GM19324 (cell line): ENCODE results near the gene POFUT1.
"Not testable (repeated sequence)": the region's sequence is repeated elsewhere in the genome, so short reads cannot be mapped to it uniquely, and the experiment has no call there.

Source experiments
- ATAC-seq: cut with Tn5 transposase; IDR thresholded peaks from one replicate; pipeline ENCODE4 v1.9.1; 2021; ENCODE audit warnings: mild to moderate bottlenecking, moderate library complexity; ENCODE audit not compliant: unreplicated experiment, low FRiP score

The POFUT1 gene

DNA sequence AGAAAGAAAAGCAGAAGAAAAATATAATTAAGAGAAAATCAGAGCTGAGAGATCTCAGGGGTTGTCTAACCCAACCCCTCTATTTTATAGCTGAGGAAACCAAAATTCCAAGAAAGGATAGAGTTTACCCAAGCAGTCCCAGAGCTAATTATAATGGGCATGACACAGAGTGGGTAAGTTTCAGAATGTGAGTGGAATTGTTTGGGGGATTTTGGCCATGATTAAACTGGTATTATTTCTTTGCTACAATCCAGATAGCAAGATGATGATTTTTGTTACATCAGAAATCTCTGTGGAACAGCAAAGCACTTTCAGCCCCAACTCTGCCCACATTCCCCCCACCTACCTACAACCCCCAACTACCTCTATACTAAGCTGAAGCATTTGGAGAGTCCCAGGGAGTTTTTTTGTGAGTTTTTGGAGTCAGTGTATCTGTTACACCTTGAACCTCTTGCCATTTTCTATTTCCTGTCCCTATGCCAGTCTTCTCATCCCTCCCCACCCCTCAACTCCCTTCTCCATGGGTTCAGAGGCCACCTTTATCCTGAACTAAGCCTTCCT, 24.7 kb downstream of the POFUT1 start:
- no peak for ATAC-seq

DNA sequence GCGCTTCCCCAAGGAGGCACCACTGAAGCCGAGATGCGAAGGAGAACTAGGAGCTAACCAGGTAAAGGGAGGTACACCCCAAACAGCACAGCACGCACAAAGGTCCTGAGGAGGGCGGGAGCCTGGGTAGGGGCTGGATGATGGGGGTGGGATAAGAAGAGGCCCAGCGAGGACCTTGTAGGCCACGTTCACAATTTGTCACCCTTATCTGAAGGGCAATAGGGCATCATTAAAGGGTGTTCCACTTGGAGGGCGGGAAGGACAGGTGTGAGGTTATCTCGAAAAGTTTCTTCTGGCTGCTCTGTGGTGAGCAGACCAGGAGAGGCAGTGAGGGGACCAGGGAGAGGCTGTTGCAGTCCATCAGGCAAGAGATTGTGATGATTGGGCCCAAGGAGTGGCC, 25.6 kb downstream of the POFUT1 start:
- ATAC-seq = no peak

DNA sequence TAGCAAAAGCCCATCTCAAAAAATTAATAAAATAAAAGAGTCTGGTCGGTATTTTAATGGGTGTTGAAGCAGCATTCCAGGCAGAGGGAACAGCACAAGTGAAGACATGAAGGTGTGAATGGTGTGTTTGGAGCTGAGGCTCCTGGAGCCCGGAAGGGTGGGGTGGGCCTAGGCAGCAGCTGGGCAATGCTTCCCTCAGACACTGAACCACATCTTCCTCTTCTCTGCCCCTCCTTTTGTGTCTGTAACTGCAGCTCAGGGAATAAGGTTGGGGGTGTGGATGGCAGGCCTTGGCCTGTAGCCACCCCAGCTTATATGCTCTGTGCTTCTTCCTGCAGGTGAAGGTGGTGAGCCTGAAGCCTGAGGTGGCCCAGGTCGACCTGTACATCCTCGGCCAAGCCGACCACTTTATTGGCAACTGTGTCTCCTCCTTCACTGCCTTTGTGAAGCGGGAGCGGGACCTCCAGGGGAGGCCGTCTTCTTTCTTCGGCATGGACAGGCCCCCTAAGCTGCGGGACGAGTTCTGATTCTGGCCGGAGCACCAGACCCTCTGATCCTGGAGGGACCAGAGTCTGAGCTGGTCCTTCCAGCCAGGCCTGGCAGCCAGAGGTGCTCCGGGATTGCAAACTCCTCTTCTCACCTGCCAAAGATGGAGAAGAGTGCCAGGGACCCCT, 26.6 kb downstream of the POFUT1 start:
- no peak for ATAC-seq

DNA sequence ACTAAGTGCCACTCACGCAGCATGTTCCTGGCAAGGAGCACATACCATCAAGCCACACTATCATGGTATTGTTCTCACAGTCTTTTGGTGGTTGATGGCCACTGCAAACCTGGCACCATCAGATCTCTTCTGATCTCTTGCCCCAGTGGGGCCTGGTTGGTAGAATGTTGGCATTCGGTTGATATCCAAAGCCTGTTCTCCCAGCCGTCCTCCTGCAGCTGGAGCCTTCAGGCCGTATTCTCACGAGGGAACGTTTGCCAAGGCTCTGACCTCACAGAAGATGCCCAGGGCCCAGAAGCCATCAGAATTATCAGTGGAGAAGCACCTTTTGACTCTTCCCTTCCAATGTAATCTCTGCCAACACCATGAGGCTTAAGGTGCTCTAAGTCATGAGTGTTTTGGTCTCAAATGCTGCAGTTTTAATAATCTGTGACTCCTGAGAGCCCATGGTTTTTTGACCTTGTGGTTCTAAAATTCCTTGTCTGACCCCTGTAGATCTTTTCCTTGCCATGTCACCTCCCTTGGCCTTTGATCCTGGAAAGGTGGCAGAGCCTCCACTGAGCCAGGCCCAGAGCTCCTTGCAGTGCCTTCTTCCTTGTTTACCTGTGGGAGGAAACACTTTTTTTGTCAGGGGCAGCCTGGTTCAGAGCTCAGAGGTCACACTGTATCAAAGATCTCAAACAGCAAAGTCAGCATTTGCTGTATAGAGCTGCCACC, 27.8 kb downstream of the POFUT1 start:
- no peak for ATAC-seq

DNA sequence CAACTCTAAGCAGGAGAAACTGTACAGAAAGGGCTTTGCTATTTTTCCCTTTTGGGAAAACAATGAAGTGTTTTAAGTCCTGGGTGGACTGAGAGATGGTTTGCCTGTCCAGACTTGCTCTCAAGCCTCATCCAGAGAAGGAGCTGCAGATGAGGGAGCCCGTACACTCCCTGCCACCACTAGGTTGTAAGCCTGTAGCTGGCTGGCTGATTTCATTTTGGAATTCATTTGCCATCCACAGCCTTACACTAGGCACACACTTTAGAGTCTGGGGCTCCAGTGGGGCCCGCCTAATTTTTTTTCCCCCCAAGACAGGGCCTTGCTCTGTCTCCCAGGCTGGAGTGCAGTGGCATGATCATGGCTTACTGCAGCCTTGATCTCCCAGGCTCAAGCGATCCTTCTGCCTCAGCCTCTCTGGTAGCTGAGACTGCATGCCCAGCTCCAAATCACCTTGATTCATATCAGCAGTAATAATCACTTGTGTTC, 28.4 kb downstream of the POFUT1 start:
- no peak for ATAC-seq

DNA sequence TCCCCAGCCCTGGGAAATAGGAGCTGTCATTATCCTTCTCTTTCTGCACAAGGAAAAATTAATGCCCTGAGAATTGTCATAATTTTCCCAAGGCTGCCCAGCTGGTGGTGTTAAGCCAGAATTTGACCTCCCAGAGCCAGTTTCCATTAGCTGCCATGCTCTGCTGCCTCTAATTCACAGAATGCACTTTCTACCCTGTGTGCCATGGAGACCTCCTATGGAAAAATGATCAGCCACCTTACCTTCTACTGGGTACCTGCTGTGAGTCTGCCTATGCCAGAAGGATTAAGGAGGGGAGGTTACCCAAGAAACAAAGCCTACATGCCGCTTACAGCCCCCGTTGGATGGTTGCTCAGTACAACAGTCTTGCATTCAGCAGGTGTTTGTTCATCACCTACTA, 29.1 kb downstream of the POFUT1 start:
- no peak for ATAC-seq

DNA sequence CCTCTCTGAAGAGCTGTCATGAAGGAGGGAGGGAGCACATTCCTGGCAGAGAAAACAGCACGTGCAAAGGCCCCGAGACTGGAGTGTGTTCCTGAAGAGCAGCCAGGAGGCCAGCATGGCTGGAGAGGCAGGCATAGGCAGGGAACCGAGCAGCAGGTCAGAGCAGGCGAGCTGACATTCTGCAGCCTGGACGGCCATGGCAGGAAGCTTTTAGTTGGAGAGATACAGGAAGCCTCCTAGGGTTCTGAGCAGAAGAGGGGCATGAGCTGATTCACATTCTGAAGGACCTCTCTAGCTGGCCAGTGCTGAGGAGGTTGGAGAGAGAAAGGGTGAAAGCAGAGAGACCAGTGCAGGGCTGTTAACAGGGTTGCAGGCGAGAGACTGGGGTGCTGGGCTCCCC, 29.7 kb downstream of the POFUT1 start:
- ATAC-seq = no peak

DNA sequence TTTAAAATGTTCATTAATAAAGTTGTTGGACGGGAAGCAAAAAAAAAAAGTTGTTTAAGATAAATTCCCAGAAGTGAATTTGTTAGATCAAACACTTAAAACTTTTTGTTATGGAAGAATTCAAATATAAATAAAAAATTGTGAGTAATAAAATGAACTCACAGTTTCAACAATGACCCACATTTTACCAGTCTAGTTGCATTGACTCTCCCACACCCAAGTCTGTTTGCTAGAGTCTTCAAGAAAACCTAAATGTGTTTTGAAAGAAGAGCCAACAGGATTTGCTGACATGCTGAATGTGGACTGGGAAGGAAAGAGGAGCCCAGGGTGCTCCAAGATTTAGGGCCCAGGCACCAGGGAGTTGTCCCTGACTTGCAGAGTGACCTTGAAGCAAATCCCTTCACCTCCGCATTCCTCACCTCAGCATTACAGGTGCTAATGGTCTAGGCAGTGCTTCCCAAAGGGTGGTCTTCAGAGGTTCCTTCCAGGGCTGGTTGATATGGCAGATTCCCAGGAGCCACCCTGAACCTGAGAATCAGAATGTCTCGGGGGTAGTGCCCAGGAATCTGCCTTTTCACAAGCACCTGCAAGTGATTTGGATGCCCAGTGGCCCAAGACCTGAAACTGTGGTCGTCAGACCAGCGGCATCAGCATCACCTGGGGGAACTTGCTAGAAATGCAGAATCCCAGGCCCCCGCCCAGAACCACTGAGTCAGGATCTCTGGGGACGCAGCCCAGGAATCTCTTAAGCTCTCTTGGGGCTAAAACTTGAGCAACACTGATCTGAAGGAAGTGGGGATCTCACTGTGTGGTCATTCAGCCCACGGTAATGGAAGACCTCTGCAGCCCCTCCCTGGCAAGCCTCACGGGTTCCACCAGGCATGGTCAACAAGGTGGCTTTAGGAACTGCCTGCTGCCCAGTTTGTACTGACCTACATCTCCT, 31.1 kb downstream of the POFUT1 start:
- no peak for ATAC-seq

DNA sequence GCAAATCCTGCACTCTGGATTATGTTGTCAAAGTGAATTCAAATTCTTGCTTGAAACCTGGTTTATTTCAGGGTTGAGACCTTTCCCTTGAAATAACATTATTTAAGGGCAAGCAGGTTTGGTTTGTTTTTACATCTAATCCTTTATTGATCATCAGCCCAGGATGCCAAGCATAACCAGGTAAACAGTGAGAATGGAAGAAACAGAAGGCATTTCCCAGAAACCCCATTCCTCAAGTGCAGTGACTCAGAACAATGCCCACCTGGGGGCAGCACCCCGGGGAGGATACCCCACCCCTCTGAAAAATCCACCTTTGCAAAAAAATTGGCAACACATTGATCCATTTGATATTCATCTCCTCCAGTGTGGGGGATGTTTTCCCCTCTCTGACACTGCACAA, 32.5 kb downstream of the POFUT1 start:
- ATAC-seq = no peak

DNA sequence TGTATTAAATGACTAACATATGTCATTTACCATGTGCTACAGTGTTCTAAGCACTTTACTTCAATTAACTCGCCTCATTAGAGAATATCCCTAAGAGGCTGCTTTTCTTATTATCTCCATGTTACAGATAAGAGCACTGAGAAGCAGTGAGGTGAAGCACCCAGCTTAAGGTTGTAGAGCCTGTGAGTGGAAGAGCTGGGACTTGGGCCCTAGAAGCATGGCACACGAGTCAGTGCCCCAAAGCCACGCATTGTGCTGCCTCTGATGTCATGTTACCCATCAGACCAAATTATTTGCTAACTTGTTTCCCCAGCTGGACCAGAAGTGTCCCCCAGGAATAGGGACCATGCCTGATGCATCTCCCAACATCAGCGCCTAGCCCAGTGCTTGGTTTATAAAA, 34.1 kb downstream of the POFUT1 start:
- ATAC-seq = no peak

DNA sequence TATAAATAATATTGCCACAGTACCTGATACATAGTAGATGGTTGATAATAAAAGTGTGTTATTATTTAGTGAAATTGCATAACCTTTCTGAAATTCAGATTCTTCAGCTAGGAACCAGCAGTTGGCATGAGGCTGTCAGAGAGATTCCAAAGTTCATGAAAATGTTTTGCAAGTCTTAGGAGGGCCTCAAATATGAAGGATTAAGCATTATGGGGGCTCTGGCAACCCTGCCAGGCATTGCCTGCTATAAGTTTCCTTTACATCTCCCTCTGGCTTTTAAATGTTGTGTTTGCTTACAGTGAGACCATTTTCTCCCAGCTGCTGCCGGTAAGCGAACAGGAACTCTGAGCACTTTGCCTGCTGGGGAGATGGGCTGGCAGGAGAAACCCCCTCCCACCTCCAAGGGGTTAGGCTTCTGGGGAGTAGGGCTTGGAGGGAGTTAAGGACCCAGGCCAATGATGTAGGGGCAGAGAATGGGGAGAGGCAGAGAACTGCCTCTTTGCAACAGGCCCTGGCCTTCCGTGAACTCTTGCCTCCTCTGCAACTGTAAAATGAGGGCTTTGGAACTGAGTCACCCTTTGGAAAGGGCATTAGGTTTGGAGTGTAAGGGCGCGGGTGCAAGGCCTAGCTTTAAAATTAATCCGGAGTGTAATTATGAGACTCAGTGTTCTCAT, 36.6 kb downstream of the POFUT1 start:
- no peak for ATAC-seq

DNA sequence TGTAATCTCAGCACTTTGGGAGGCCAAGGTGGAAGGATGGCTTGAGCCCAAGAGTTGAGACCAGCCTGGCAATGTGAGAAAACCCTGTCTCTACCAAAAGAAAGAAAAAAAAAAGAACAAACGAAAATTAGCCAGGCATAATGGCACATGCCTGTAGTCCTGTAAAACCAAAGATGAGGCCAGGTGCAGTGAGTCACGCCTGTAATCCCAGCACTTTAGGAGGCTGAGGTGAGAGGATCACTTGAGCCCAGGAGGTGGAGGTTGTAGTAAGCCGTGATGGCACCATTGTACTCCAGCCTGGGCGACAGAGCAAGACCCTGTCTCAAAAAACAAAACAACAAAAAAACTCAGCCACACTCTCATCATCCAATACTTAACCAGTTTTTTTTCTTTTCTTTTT, 37.3 kb downstream of the POFUT1 start:
- no peak for ATAC-seq

DNA sequence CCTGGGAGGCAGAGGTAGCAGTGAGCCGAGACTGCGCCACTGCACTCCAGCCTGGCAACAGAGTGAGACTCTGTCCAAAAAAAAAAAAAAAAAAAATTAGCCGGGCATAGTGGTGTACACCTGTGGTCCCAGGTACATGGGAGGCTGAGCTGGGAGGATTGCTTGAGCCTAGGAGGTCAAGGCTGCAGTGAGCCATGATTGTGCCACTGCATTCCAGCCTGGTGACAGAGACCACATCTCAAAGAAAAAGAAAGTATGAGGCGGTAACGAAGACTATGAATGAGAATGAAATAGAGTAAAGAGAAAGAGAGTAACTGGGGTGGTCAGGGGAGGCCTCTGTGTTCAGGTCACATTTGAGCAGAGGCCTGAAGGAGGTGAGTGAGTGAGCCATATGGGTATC, 38.5 kb downstream of the POFUT1 start:
- ATAC-seq = not testable (repeated sequence)

DNA sequence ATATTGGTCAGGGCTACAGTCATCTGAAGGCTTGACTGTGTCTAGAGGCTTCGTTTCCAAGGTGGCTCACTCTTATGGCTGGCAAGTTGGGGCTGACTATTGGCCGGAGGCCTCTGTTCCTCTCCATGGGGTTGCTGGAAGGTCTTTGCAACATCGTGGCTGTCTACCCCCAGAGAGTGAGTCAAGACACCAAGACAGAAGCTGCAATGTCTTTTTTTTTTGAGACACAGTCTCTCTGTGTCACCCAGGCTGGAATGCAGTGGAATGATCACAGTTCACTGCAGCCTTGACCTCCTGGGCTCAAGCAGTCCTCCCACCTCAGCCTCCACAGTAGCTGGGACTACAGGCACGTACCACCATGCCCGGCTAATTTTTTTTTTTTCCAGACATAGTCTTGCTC, 40.4 kb downstream of the POFUT1 start:
- no peak for ATAC-seq

DNA sequence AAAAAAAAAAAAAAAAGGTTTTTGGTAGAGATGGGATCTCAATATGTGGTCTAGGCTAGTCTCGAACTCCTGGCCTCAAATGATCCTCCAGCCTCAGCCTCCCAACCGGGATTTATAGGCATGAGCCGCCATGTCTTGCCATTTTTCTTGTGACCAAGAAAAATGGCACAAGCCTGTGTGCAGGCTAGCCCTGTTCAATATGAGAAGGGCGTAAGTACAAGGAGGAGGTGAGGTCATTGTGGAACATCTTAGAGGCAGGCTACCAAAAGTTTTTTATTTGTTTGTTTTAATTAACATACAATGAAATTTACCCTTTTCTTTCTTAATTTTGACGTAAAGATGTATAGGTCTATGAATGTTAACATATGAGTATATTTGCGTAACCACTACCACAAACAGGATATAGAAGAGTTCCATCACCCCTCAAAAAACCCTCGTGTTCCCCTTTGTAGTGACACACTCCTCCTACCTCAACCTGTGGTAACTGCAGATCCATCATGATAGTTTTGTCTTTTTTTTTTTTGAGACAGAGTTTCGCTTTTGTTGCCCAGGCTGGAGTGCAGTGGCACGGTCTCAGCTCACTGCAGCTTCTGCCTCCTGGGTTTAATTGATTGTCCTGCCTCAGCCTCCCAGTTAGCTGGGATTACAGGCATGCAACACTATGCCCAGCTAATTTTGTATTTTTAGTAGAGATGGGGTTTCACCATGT, 41.5 kb downstream of the POFUT1 start:
- ATAC-seq = no peak

DNA sequence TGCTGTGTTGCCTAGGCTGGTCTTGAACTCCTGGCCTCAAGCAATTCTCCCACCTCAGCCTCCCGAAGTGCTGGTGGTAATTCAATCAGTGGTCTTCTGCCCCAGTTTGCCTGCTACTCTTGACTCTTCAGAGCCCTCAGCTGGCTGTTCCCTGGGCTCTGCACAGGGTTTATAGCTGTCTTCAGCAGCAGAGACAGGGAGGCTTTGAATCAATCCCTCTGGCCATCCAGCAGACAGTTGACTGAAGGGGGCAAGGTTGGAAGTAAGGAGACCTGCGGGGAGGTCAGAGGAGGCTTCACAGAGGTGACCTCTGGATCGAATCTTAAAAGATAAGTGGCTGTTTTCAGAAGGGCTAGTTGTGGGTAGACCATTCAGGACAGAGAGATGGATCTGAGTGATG, 43.8 kb downstream of the POFUT1 start:
- no peak for ATAC-seq

DNA sequence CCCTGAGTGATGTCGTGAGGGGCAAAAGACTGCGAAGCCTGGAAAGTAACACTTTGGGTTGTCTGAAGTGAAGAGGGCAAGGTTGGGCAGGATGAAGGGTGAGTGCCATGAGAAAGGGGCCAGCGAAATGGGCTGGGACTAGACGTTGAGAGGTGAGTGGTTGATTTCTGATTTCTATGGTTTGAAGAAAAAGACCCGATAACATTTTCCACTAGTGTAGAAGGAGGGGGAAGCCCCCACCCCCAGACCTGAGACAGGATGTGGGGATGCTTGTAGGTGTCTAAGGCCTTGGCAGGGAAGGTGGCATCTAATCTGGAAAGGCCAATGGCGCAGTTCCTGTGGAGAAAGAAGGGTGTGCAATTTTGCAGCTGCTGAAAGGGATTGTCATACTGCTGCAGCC, 44.5 kb downstream of the POFUT1 start:
- ATAC-seq = no peak

DNA sequence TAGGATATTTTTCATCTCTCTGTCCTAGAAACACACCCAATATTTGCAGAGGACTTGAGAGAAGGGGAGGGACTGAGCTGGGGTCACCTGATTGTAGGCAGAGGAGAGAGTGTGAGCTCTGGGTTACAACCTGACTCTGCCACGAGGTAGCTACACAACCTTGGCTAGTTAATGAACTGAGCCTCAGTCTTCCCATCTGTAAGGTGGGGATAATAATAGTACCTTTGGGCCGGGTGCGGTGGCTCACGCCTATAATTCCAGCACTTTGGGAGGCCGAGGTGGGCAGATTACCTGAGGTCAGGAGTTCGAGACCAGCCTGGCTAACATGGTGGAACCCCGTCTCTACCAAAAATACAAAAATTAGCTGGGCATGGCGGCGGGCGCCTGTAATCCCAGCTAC, 53.3 kb downstream of the POFUT1 start:
- not testable (repeated sequence) for ATAC-seq

DNA sequence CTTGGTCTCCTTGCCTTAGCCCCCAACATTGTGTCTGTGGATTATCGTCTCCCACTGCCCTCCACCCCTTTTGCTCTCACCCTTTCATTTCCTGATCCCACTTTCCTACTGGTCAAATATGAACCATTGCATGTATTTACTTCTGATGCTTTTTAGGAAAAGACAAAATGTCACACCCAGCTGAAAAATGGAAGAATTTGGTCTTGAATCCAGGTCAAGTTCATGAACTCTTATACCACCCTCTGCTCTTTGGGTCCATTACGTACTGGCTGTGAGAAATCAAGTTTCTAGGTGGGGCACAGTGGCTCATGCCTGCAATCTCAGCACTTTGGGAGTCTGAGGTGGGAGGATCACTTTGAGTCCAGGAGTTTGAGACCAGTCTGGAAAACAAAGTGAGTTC, 54.0 kb downstream of the POFUT1 start:
- no peak for ATAC-seq
